Ishikawa (cell line): Measurements from ENCODE around the gene CCDC106.

Experiments
- CEBPB ChIP-seq: IDR thresholded peaks from 2 replicates; pipeline ENCODE4 v1.6.1; 2012
- CREB1 ChIP-seq: IDR thresholded peaks from 2 replicates; pipeline ENCODE4 v1.6.1; 2012; ENCODE audit warnings: low read depth
- EGR1 ChIP-seq: IDR thresholded peaks from 2 replicates; pipeline ENCODE4 v1.6.1; 2012
- EP300 ChIP-seq: IDR thresholded peaks from 2 replicates; pipeline ENCODE4 v1.6.1; 2012; ENCODE audit warnings: borderline replicate concordance
- FOXM1 ChIP-seq: IDR thresholded peaks from 2 replicates; pipeline ENCODE4 v1.6.1; 2012; ENCODE audit warnings: low read depth, borderline replicate concordance
- NFIC ChIP-seq: IDR thresholded peaks from 2 replicates; pipeline ENCODE4 v1.6.1; 2012
- RAD21 ChIP-seq: IDR thresholded peaks from 2 replicates; pipeline ENCODE4 v1.6.1; 2012; ENCODE audit warnings: low read depth
- TAF1 ChIP-seq: IDR thresholded peaks from 2 replicates; pipeline ENCODE4 v1.6.1; 2012; ENCODE audit warnings: low read depth, mild to moderate bottlenecking
- TCF12 ChIP-seq: IDR thresholded peaks from 2 replicates; pipeline ENCODE4 v1.6.1; 2012; ENCODE audit warnings: low read depth
- TEAD4 ChIP-seq: IDR thresholded peaks from 2 replicates; pipeline ENCODE4 v1.6.1; 2012
- YY1 ChIP-seq: IDR thresholded peaks from 2 replicates; pipeline ENCODE4 v1.6.1; 2012; ENCODE audit warnings: low read depth
- ZBTB7A ChIP-seq: IDR thresholded peaks from 2 replicates; pipeline ENCODE4 v1.6.1; 2012; ENCODE audit warnings: low read depth
- TF ChIP-seq, protein P1 (sequence below): IDR thresholded peaks from 2 replicates; pipeline ENCODE4 v1.6.1; 2012; ENCODE audit warnings: low read depth, mild to moderate bottlenecking
- TF ChIP-seq, protein P2 (sequence below): IDR thresholded peaks from 2 replicates; pipeline ENCODE4 v1.6.1; 2012
- TF ChIP-seq, protein P3 (sequence below): IDR thresholded peaks from 2 replicates; pipeline ENCODE4 v1.6.1; 2012

CCDC106 gene

DNA sequence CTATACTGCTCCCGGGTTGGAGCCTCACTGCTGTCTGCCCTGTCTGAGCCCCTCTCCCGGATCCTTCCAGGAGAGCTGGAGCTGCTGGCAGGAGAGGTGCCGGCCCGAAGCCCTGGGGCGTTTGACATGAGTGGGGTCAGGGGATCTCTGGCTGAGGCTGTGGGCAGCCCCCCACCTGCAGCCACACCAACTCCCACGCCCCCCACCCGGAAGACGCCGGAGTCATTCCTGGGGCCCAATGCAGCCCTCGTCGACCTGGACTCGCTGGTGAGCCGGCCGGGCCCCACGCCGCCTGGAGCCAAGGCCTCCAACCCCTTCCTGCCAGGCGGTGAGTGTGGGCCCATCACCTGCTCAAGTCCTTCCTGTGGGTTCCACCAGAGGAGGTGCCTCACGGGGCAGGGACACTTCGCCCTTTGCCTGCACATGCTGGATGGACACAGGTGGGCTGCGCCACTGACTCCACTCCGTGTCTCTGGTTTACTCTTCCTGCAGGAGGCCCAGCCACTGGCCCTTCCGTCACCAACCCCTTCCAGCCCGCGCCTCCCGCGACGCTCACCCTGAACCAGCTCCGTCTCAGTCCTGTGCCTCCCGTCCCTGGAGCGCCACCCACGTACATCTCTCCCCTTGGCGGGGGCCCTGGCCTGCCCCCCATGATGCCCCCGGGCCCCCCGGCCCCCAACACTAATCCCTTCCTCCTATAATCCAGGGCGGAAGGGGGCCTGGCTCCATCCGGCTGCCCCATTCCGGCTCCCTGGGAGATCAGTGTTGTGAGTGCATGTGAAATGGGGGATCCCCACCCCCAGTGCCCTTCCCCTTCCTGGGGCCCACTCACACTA, 46.9 kb downstream of the CCDC106 start:
- TF ChIP-seq YY1 (no peak), EGR1 (no peak), NFIC (no peak), CEBPB (no peak), TCF12 (no peak), TAF1 (no peak), CREB1 (no peak), FOXM1 (no peak)
- TF ChIP-seq, protein P1, sequence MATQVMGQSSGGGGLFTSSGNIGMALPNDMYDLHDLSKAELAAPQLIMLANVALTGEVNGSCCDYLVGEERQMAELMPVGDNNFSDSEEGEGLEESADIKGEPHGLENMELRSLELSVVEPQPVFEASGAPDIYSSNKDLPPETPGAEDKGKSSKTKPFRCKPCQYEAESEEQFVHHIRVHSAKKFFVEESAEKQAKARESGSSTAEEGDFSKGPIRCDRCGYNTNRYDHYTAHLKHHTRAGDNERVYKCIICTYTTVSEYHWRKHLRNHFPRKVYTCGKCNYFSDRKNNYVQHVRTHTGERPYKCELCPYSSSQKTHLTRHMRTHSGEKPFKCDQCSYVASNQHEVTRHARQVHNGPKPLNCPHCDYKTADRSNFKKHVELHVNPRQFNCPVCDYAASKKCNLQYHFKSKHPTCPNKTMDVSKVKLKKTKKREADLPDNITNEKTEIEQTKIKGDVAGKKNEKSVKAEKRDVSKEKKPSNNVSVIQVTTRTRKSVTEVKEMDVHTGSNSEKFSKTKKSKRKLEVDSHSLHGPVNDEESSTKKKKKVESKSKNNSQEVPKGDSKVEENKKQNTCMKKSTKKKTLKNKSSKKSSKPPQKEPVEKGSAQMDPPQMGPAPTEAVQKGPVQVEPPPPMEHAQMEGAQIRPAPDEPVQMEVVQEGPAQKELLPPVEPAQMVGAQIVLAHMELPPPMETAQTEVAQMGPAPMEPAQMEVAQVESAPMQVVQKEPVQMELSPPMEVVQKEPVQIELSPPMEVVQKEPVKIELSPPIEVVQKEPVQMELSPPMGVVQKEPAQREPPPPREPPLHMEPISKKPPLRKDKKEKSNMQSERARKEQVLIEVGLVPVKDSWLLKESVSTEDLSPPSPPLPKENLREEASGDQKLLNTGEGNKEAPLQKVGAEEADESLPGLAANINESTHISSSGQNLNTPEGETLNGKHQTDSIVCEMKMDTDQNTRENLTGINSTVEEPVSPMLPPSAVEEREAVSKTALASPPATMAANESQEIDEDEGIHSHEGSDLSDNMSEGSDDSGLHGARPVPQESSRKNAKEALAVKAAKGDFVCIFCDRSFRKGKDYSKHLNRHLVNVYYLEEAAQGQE = no peak
- TF ChIP-seq, protein P2, sequence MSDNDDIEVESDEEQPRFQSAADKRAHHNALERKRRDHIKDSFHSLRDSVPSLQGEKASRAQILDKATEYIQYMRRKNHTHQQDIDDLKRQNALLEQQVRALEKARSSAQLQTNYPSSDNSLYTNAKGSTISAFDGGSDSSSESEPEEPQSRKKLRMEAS = no peak

DNA sequence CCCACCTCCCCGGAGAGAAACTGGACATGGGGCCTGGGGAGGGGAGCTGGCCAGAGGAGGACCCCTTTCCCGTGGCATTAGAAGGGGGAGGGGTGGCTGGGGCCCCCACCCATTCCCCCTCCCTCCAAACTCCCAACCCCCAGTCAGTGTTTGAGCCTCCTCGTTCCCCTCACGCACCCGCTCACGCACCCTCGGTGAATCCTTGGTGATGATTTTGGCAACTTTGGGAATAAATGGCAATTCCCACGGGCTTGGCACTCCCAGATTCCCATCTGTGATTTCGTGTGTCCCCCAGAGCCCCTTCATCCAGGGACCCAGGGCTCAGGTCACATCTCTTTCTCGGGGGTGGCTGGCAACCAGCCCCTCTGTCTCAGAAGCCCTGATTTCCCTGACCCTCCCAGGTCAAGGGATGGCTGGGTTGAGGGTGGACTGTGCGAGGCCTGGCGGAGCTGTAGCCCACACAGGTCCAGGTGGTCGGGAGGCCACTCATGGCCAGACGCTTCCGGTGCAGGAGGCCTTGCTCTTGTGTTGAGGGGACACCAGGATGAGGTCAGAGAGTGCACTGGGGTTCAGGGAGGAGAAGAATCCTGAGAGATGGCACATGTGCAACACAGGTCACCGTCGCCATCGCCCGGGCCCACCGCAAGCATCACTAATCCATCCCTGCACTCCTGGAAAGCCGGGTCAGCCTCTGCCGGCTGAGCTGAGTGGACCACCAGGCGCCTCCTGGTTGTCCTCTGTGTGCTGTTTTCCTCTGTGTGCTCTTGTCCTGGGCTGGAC, 47.7 kb downstream of the CCDC106 start:
- TF ChIP-seq TEAD4 (no peak), EP300 (no peak), RAD21 (no peak), ZBTB7A (no peak), CEBPB (no peak), EGR1 (no peak), TAF1 (no peak), YY1 (no peak), TCF12 (no peak), FOXM1 (no peak), CREB1 (no peak), NFIC (no peak)
- TF ChIP-seq, protein P1 = no peak
- TF ChIP-seq, protein P3, sequence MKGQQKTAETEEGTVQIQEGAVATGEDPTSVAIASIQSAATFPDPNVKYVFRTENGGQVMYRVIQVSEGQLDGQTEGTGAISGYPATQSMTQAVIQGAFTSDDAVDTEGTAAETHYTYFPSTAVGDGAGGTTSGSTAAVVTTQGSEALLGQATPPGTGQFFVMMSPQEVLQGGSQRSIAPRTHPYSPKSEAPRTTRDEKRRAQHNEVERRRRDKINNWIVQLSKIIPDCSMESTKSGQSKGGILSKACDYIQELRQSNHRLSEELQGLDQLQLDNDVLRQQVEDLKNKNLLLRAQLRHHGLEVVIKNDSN = no peak
- TF ChIP-seq, protein P2 = no peak

DNA sequence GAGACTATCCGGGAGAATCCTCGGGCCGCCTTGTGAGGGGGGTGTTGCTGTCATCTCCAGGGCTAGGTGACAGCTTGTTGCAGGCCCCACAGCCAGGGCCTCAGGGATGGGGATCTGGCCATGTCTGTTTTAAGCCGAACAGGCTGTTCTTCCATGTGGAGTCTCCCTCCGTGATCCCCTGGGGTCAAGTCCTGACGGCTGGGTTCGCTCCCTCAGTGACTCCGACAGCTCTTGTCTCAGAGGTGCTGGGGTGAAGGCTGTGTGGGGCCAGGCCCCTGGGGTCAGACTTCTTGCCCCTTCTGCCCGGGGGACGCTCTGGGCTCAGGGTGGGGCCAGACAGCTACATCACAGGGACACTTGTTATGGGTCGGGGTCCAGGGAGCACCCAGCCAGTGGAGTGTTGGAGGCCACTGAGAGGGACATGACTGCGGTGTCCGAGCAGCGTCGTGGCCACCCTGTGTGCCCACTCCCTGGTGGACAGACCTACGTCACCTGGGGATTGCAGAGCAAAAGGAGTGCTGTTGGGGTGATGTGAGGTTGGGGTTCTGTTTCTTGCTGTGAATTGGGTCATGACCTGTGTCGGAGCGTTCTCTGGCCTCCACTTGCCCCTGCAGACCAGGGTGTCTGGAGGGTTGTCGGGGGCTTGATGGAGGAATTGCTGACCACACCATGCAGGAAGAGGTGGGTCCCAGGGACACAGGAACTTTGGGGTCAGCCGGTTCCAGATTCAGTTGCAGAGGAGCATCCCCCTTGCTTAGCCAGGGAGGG, 48.5 kb downstream of the CCDC106 start:
- TF ChIP-seq, protein P2 = no peak
- no peak for TF ChIP-seq YY1

DNA sequence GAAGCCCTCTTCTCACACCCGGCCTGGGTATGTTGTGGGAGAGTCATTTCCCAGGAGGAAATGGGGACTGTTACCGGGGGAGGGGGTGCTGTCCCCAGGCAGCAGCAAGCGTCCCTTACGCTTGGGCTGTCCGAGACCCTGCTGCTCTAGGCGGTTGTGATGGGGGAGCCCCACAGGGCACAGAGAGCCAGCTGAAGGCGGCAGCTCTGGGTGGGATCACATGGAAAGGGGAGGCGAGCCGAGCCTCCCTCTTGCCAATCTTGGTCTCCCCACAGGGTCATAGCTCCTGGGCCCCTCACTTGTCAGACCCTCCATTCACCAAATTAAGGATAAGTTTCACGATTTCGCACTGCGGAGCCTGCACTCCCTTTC, 49.0 kb downstream of the CCDC106 start:
- TF ChIP-seq, protein P2 = no peak
- TF ChIP-seq RAD21 (no peak), TCF12 (no peak), FOXM1 (no peak), ZBTB7A (no peak), CREB1 (no peak)
- TF ChIP-seq, protein P3 = no peak

DNA sequence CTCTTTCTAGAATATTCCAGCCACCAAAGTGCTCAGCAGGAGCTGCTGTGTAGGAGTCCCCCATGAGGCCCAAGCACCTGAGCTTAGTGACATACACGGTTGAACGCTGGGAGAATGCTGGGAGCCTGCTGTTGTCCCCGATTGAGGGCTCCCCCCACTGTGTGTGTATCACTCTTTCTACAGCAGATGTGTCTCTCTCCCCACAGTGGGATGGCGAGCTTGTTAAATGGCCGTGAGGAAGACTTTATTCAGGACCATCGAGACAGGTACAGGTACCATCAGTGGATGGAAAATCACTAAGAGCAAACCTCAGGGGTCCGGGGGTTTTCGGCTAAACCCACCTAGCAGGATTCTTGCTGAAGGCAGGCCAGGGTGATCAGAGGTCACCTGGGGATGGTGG, 49.7 kb downstream of the CCDC106 start:
- no peak for TF ChIP-seq TCF12
- no peak for TF ChIP-seq TAF1
- no peak for TF ChIP-seq CREB1
